Stimulated activated CD4-positive, alpha-beta T cell treated with anti-CD3 and anti-CD28 coated beads, Interleukin-2, amount 100 ng/mL, for 24 hours (primary cell): ENCODE data around the gene MOSMO.

Experiments used
- DNase-seq, 2 donors: peaks; one replicate each; pipeline ENCODE4 v3.0.0-alpha.2; 2020

Gene MOSMO

GRCh38 chr16:22053921-22054341 is 46.0 kb downstream of the MOSMO start:
- no peak for DNase-seq

DNA sequence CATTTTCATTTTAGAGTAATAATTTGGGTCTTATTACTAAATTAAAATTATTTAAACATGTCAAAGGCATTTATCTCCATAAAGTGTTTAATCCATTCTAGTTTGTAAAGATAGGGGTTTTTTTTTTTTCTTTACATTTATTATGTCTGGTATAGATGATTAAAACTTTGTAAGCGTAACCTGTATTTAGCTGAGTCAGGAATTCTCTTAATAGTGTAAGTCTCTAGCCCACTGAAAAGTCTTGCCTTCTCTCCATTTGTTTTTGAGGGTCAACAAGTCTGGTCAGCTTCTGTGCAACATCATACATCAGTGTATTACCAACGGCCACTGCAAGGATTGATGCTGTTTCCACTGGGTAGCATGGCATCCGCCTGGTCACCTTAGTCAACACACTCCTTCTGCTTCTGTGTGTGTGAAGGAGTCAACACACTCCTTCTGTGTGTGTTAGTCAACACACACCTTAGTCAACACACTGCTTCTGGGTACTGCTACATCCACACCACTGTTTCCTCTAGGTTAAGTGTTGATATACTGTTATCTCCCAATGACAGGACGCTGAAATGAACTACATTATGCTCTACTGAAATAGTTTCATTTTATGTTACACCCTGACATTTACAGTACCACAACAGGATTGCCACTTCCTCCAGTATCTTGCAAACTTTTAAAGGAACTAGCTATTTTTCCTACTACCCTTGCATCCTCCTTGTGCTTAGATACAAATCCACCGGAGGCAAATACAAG is 47.1 kb downstream of the MOSMO start:
- DNase-seq = no peak

DNA sequence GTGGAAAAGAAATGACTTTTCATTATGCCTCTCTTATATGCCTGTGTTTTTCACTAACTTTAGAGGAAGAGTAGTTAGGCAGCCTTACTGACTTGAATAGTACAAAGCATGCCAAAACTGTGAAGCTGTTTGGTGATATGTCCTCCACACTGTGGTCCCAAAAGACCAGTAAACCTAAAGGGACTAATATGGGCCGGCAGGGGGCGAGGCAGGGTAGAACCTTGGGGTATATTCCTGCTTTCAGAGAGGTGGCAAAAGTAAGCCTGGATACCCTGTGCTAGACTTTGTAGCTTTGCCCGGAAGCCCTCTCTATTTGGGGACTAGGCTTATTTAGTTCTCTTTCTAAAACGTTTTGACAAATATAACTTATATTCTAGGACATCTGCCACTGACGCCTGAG is 48.0 kb downstream of the MOSMO start:
- DNase-seq = no peak

GRCh38 chr16:22063888-22064467 is 56.1 kb downstream of the MOSMO start:
- DNase-seq = no peak

GRCh38 chr16:22065252-22065651 is 57.3 kb downstream of the MOSMO start:
- no peak for DNase-seq

DNA sequence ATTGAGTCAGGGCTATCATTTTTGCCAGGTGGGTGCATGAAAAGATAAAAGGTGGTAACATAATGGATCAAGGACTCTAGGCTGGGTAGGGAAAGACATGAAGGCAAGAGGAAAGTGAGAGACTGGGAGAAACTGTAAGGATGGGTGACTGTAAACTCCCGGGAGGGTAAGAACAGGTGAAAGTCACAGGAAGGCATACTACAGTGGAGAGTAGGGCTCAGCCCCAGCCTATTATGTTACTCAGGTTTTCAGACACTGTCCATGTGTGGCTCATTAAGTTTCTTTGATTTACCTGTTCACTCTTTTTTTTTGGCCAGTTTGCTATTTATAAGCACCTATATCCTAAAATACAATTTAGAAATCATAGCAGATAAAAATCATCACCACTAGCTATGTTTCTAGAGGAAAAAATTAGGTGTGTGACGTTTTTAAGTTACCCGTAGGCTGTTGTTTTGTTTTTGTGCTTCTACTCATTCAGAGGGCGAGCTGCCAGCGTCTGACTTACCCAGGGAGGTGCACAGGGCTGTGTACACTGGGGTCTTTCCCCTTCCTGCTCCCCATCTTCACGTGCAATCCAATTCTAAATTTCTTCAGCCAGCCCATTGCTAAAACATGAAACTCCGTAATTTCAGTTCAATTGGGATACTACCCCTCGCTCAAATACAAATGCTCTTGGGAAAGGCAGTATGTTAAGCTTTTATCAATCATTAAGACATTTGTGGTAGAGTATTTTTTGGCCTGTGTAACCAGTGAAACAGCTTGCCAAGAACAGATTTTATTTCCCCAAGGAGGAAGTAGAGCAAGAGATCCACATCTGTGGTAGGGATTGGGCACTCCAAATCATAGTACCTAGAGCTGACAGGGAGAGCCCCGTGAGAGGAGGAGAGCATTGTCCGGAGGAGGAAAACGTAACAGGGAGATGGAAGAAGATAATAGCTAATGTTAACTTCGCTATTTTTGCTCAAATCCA is 62.7 kb downstream of the MOSMO start:
- no peak for DNase-seq

DNA sequence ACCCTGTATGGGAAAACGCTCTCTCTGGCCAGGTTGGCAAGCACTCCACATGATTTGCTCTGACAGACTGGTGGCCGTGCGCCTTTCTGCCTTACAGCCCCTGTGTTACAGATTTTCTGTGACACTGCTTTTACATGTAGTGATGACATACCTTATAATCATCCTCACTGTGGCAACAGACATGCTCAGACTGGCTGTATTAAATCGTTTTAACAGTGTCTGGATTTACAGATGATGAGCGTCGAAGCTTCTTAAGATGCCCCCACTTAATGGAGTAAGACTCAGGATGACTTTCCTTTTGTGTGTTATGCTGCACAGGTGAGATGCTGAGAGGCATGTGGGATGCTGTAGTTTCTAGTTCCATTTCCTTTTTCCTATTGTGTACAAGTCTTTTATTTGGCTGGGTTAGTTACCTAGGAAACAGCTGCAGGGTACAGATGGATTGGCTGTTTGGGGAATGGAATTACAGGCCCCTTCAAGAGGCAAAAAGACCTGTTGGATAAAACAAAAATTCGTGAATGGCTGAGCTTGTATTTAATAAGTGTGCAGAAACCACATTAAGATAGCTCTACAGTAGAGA is 63.5 kb downstream of the MOSMO start:
- DNase-seq = no peak

DNA sequence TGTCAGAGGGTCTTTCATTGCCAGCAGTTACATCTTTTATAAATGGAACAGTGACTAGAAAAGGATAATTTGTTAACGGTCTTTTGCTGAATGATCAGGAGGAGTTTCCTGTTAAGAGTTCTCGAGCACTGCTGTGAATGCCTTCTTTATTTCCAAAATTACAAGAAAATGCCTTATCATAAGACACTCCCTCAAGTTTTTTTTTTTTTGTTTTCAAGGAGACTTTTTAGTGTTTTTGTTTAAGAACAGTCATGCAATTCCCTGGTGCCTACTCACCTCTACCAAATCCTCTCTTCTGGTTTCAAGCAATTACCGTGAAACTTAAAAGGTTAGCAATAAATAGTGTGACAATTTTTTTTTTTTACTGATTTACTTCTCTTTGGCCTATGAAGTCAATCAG is 65.4 kb downstream of the MOSMO start:
- DNase-seq = no peak

GRCh38 chr16:22075043-22075757 is 67.3 kb downstream of the MOSMO start:
- no peak for DNase-seq

DNA sequence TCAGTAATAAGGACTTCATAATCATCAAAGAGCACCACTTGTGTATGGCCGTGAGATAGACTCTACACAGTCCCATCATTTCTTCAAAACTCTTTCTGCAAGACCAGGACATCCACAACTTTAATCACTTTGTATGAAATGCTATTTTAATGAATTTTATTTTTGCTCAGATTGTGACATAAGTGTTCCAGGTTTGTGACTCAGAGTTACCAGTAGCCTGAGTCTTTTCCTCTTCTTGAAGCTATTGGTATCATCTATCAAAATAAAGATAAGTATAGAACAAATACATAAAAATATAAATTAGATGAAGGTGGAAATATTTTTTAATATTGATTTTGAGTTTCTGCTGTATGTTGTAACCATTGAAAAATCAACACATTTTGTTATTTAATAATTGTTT is 67.9 kb downstream of the MOSMO start:
- DNase-seq = no peak

DNA sequence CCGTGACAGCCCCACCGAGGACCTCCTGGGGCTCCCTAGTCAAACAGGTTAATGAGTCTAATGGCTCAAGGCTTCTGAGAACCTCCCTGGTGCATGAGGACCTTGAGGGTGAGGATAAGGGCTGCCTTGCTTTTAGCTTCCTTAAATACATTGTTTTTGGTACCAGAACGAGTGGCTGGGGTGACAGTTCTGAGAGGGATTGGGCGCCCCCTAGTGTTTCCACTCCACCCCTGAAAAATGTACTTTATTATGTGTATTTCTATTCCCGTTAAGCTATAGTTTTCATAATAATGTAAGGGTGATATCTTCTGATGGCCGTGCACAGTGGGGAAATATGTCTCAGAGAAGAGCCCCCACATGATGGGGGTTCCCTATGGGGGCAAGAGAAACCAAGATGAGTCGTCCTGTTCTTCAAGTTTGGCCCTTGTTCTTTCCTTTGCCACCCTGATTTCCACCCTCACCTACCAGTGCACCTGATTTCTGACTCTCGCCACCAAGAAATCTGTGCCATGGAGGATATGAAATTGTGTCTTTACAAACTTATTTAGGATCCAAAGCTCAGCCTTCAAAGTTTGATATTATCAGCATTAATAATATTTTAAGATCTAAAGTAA is 69.9 kb downstream of the MOSMO start:
- peak; percentile 80 to 82 for DNase-seq

DNA sequence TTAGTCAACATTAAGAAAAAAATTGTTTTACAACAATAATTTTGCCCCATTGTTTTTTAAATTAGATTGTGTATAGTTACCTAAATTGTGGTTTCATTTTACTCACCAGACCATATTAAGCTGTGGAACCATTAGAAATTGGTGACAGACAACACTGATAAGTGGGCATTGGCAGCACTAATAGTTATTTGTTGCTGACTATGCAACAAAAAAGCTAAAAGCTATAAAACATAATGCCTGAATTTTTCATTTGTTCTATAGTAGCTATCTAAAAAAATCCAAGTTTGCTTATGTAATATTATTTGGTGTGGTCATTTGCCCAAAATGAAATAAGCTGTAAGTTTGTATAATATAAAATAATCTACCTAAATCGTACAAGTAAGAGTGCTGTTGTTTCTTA is 70.7 kb downstream of the MOSMO start:
- DNase-seq = no peak

GRCh38 chr16:22081050-22081449 is 73.1 kb downstream of the MOSMO start:
- DNase-seq = no peak

- DNase-seq = no peak
These were observed 78.5 kb downstream of the MOSMO start for GRCh38 chr16:22086440-22086839.

GRCh38 chr16:22088642-22089041 is 80.7 kb downstream of the MOSMO start:
- no peak for DNase-seq

- DNase-seq = no peak
These were observed 82.0 kb downstream of the MOSMO start for GRCh38 chr16:22089910-22090309.

DNA sequence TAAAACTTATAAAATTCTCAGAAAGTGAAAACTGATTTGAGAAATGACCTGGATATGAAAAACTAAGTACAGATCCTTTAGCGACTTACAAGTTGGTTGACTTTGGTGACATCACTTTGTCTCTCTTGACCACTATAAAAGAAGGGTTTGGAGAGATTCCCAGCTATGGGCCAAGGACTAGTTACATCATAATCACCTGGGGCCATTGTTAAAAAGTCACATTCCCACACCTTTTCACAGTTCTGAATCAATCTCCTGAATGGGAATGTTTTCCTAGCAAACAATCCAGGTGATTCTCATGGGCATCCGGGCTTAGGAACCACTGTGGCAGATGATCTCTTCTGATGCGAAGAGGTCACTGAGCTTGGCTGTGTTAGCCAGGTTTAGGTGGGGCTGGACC is 83.8 kb downstream of the MOSMO start:
- no peak for DNase-seq

DNA sequence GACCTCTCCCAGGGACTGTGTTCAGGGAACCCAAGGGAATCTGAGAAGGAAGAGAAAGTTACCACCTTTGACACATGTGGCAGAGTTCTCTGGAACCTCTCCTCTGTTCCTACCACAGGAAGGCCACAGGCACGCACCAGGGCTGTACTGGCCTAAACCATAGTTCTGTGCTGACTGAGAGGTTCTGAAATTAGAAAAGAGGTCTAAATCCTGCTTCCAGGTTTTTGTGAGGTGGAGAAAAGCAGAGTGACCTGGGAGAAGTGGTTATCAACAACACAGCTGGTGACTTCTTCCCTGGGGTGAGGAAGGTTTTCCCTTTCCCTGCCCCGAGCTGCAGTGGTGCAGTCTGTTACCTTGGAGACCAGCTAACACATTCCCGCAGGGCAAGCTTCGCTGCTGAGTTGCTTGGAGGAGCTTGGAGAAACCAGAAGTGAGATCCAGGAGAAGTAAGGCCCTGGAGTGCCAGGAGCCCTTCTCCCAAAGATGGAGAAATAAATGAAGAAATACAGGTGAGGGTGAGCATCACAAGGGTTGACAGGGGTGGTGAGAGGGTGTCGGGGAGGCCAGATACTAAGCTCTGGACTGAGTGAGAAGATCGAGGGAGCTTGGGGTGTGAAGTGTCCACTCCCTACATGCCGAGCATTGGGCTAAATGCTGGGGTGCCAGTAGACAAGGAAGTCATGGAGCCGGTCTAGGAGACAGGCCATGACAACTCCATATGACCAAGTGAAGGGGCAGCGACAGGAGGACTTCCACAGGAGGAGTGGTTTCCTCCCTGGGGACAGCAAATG is 84.4 kb downstream of the MOSMO start, which contains the start of gene VWA3A:
TSS of gene VWA3A (plus strand) at position 399 of the 791 bp plus-strand sequence. CDS start at position 496, 97 bp downstream.
- no peak for DNase-seq

DNA sequence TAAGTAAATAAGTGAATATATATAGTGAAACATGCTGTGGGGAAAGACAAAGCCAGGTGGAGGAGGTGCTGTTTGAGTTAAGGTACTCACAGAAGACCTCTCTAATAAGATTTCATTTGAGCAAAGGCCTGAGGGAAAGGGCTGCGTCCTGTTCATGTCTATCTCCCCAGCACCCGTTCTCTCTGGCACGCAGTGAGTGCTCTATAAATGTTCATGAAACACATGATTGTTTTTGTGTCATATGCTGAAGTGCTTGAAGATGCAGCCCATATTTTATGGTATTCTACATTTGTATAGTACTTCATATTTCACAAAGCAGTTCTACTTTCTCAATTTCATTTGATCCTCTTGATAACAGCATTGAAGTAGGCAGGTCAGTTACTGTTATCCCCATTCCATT is 85.4 kb downstream of the MOSMO start:
- no peak for DNase-seq

DNA sequence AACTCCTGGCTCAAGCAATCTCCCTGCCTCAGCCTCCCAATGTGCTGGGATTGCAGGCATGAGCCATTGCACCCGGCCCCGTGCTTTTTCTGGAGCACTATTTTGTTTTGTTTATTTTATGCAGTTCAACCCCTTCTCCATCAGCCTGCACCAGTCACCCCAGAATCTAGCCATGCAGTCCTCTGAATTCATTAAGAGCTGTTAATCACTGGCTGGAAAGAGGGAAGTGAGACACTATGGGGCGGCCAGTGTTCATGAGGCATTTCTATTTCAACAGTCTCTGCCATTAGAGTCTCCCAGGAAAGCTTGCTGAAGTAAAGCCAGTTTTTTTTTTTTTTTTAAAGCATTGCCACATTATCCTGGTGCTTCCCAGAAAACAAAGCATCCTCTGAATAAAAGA is 86.1 kb downstream of the MOSMO start:
- no peak for DNase-seq
